Osteocyte (in vitro differentiated cells): ENCODE measurements around the gene SELENOI. TPM values are rescaled to one million over a fixed set of nuclear protein-coding genes. Genes with fewer than 3 reads are reported as not detected.
"Not testable (repeated sequence)": the region's sequence is repeated elsewhere in the genome, so short reads cannot be mapped to it uniquely, and the experiment has no call there.

Experiments
- DNase-seq: peaks from one replicate; pipeline ENCODE4 v3.0.0; 2021; ENCODE audit warnings: mixed read lengths; ENCODE audit not compliant: unreplicated experiment; ENCODE audit errors: extremely low spot score
- H3K27ac Mint-ChIP-seq: one replicate; pipeline ENCODE4 v1.8.0; 2021; ENCODE audit warnings: mild to moderate bottlenecking, mixed read lengths; ENCODE audit not compliant: unreplicated experiment
- H3K27me3 Mint-ChIP-seq: one replicate; pipeline ENCODE4 v1.8.0; 2021; ENCODE audit warnings: mixed read lengths; ENCODE audit not compliant: unreplicated experiment
- H3K36me3 Mint-ChIP-seq: one replicate; pipeline ENCODE4 v1.8.0; 2021; ENCODE audit warnings: mixed read lengths; ENCODE audit not compliant: unreplicated experiment
- H3K4me1 Mint-ChIP-seq: one replicate; pipeline ENCODE4 v1.8.0; 2021; ENCODE audit warnings: mixed read lengths; ENCODE audit not compliant: unreplicated experiment
- H3K4me3 Mint-ChIP-seq: one replicate; pipeline ENCODE4 v1.8.0; 2021; ENCODE audit warnings: mild to moderate bottlenecking, moderate library complexity, mixed read lengths; ENCODE audit not compliant: unreplicated experiment
- H3K9me3 Mint-ChIP-seq: one replicate; pipeline ENCODE4 v1.8.0; 2021; ENCODE audit warnings: mixed read lengths; ENCODE audit not compliant: unreplicated experiment
- total RNA-seq: library from RNA; stranded (reverse); gene quantifications from 2 replicates; pipeline ENCODE4 v1.2.1, GENCODE V29; 2021
- TF ChIP-seq, protein P1 (sequence below): fragments of 200-600 bp; sonication (generic); IDR thresholded peaks from 2 replicates; pipeline ENCODE4 v1.5.0; 2021; ENCODE audit warnings: antibody characterized with exemption, mild to moderate bottlenecking, moderate library complexity

Gene SELENOI
- total RNA-seq, 1 donor from 2014 or later = 16.1 TPM

DNA sequence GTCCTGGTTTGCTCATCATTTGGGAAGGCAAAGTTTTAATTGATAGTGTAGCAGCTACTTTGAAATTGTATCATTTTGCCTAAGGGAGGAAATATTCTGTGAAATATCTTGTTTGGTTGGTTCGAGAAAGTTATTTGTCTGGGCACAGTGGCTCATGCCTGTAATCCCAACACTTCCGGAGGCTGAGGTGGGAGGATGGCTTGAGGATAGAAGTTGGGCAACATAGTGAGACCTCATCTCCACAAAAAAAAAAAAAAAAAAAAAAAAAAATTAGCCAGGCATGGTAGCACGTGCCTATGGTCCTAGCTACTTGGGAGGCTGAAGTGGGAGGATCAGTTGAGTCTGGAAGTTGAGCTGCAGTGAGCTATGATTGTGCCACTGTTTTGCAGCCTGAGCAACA is 3.7 kb downstream of the SELENOI start:
- peaks cover 26% of the 10 kb centered on the region for H3K4me1 Mint-ChIP-seq
- H3K27ac Mint-ChIP-seq = no peak overlapping the region
- DNase-seq = no peak
- no peak overlapping the region for H3K4me3 Mint-ChIP-seq
- H3K36me3 Mint-ChIP-seq = no peaks in the 10 kb centered on the region
- TF ChIP-seq, protein P1, sequence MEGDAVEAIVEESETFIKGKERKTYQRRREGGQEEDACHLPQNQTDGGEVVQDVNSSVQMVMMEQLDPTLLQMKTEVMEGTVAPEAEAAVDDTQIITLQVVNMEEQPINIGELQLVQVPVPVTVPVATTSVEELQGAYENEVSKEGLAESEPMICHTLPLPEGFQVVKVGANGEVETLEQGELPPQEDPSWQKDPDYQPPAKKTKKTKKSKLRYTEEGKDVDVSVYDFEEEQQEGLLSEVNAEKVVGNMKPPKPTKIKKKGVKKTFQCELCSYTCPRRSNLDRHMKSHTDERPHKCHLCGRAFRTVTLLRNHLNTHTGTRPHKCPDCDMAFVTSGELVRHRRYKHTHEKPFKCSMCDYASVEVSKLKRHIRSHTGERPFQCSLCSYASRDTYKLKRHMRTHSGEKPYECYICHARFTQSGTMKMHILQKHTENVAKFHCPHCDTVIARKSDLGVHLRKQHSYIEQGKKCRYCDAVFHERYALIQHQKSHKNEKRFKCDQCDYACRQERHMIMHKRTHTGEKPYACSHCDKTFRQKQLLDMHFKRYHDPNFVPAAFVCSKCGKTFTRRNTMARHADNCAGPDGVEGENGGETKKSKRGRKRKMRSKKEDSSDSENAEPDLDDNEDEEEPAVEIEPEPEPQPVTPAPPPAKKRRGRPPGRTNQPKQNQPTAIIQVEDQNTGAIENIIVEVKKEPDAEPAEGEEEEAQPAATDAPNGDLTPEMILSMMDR = no peak
- no peaks in the 10 kb centered on the region for H3K9me3 Mint-ChIP-seq
- H3K27me3 Mint-ChIP-seq = no peaks in the 10 kb centered on the region

DNA sequence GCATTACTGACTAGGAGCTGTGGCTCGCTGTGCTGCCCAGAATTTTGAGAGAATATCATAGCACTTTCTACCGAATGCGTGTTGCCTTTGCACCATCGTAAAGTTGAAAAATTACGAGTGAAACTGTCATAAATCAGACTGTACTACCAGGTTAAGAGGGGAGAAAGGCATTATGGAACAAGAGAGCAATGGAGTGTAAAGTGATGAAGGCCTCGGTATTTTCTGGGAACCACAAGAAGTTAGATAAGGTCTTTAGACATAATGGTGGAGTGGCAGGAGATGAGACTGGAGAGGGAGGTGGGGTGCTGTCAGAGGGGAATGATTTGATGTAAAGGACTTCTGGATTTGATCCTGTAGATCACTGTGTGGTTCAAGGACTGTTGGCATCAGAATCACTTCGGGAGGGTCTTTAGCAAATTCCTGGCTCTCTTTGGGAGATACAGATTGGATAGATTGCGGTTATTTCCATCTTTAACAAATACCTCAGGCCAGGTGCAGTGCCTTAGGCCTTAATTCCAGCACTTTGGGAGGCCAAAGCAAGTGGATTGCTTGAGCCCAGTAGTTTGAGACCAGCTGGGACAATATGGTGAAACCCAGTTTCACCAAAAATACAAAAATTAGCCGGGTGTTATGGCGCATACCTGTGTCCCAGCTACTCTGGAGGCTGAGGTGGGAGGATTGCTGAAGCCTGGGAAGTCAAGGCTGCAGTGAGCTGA is 5.6 kb downstream of the SELENOI start:
- no peaks in the 10 kb centered on the region for H3K9me3 Mint-ChIP-seq
- H3K4me3 Mint-ChIP-seq = no peak overlapping the region
- no peaks in the 10 kb centered on the region for H3K27me3 Mint-ChIP-seq
- no peaks in the 10 kb centered on the region for H3K36me3 Mint-ChIP-seq
- H3K4me1 Mint-ChIP-seq = peaks cover 41% of the 10 kb centered on the region
- H3K27ac Mint-ChIP-seq = no peak overlapping the region
- no peak for DNase-seq
- TF ChIP-seq, protein P1 = no peak

DNA sequence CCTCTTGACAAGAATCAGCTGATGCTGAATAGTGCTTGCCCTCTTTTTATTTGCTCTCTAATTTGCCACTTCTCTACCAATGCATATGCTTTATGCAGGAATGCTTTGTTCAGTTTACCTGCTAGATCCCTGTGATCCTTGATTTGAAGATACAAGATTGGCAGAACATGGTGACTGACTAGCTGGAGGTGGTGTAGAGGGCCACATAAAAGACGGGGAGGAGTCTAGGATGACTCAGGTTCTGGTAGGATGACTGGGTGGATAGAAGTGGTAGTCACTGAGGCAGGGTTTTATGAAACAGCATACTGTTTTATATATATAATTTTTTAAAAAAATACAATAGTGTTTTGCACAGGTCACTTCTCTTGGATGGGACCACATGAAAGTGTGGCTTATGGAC is 6.9 kb downstream of the SELENOI start:
- no peaks in the 10 kb centered on the region for H3K36me3 Mint-ChIP-seq
- H3K4me3 Mint-ChIP-seq = no peak overlapping the region
- H3K9me3 Mint-ChIP-seq = no peaks in the 10 kb centered on the region
- TF ChIP-seq, protein P1 = no peak
- no peak for DNase-seq
- peaks cover 33% of the 10 kb centered on the region for H3K4me1 Mint-ChIP-seq
- no peaks in the 10 kb centered on the region for H3K27me3 Mint-ChIP-seq
- H3K27ac Mint-ChIP-seq = no peak overlapping the region

DNA sequence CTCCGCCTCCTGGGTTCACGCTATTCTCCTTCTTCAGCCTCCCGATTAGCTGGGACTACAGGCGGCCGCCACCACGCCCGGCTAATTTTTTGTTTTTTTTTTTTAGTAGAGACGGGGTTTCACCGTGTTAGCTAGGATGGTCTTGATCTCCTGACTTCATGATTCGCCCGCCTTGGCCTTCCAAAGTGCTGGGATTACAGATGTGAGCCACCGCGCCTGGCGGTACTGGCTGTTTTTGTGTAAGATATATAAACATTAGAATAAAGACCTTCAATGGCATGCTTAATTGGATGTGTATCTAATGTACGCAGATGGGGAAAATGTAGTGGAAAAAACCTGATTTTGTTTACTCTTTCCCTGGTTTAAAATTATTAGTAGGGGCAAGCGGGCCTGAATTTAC is 8.5 kb downstream of the SELENOI start:
- H3K36me3 Mint-ChIP-seq, H3K9me3 Mint-ChIP-seq, H3K4me3 Mint-ChIP-seq, DNase-seq, H3K27me3 Mint-ChIP-seq: not testable (repeated sequence)
- H3K27ac Mint-ChIP-seq = peak overlapping the region; percentile 50
- H3K4me1 Mint-ChIP-seq = peaks cover 24% of the 10 kb centered on the region

DNA sequence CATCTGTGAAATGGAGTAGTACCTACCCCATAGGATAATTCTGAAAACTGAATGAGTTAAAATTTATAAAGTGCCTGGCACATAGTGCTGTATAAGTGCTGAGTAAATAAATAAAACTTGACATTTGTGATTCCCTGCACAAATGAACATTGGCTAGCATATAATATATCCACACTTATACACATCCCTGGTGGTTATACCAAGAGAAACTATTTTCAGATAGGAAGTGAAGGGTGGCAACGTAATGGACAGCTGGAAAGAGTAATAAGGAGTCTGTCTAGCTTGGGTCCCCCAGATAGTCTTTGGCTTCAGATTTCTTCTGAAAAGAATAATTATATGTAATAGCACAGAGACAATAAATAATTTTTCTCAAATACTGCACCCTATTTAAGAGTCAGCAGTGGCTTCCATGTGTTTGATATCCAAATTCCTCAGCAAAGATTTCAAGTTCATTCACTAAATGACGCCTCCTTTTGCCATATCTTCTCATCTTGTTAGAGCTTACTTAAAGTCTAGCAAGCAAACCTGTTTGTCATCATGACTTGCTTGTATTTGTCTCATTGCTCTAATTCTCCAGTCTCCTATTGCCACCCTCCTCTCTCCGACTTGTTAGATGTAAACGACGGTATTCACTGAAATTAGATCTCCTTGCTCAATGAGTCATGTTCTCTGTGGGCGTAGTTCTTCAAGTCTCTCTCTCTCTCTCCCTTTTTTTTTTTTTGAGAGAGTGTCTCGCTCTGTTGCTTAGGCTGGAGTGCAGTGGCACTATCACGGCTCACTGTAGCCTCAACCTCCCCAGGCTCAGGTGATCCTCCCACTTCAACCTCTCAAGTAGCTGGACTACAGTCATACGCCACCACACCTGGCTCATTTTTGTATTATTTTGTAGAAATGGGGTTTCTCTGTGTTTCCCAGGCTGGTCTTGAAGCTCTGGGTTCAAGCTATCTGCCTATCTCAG is 9.4 kb downstream of the SELENOI start:
- H3K4me3 Mint-ChIP-seq = peak overlapping the region; percentile 2
- peaks cover 23% of the 10 kb centered on the region for H3K4me1 Mint-ChIP-seq
- TF ChIP-seq, protein P1 = no peak
- H3K36me3 Mint-ChIP-seq = no peaks in the 10 kb centered on the region
- H3K27me3 Mint-ChIP-seq = no peaks in the 10 kb centered on the region
- no peaks in the 10 kb centered on the region for H3K9me3 Mint-ChIP-seq
- peak overlapping the region; percentile 70 for H3K27ac Mint-ChIP-seq
- DNase-seq = no peak
